ENCODE results near the gene GPR61. TPM values are rescaled to one million over a fixed set of nuclear protein-coding genes. Genes with fewer than 3 reads are reported as not detected.
A peak's percentile ranks its signal among the peaks of the same experiment; 100 is the strongest.

GPR61 gene
- total and polyA plus RNA-seq, 9 of the 15 experiments (the other 6 are each of a cell fraction or from before 2014, with no cell fraction given) = 0.04 to 1.1 (median 0.25) TPM; not detected in 4

- TF ChIP-seq HNRNPLL (IDR thresholded peaks at IDR 0.05; ENCODE audit: low read depth, low read length, poor library complexity, severe bottlenecking) = no peak
- peak; percentile 14; the same call in 1 of the 2 replicates for TF ChIP-seq STAG1 (CRISPR knock-in tag; IDR thresholded peaks at IDR 0.05; ENCODE audit: borderline replicate concordance)
- peak; percentile 66 for TF ChIP-seq SMC3 (conservative IDR thresholded peaks at IDR 0.05; ENCODE audit: insufficient read depth, low read depth, low read length)
- TF ChIP-seq GTF2E2 (tag; IDR thresholded peaks at IDR 0.05) = no peak
- no peak for TF ChIP-seq CBFA2T3 (IDR thresholded peaks at IDR 0.05)
- TF ChIP-seq ZNF79 (CRISPR knock-in tag; IDR thresholded peaks at IDR 0.05; ENCODE audit: low read depth) = no peak
- TF ChIP-seq ARID2 (IDR thresholded peaks at IDR 0.05) = no peak
- no peak for TF ChIP-seq BCLAF1 (IDR thresholded peaks at IDR 0.05; ENCODE audit: borderline replicate concordance in 1 of 2, control insufficient read depth in 1 of 2, low read depth in 2 of 2, low read length in 1 of 2)
- no peak for TF ChIP-seq ZNF76 (CRISPR knock-in tag; IDR thresholded peaks at IDR 0.05; ENCODE audit: borderline replicate concordance)
- TF ChIP-seq ZNF592 (IDR thresholded peaks at IDR 0.05) = no peak
- no peak for TF ChIP-seq MIER1 (IDR thresholded peaks at IDR 0.05; ENCODE audit: low read depth)
- TF ChIP-seq FIP1L1 (IDR thresholded peaks at IDR 0.05; ENCODE audit: low read depth, low read length, poor library complexity, severe bottlenecking) = no peak
- TF ChIP-seq RBFOX2 (IDR thresholded peaks at IDR 0.05; ENCODE audit: low read depth, low read length) = 0 out of 2 replicates have a peak, but pooled peaks have one; percentile 35
- no peak for TF ChIP-seq ZNF75A (CRISPR knock-in tag; IDR thresholded peaks at IDR 0.05)
- TF ChIP-seq GTF2A2 (tag; IDR thresholded peaks at IDR 0.05) = no peak
- no peak for TF ChIP-seq CAMTA2 (CRISPR knock-in tag; conservative IDR thresholded peaks at IDR 0.05)
- no peak for TF ChIP-seq RBBP5 (IDR thresholded peaks at IDR 0.05; ENCODE audit: borderline replicate concordance, insufficient read depth, low read length, poor library complexity, severe bottlenecking)
- no peak for TF ChIP-seq EHMT2 (IDR thresholded peaks at IDR 0.05)
- TF ChIP-seq CTCF (IDR thresholded peaks at IDR 0.05 in 2 of 3, conservative IDR thresholded peaks at IDR 0.05 in 1 of 3; ENCODE audit: insufficient read depth in 2 of 3, low read depth in 1 of 3, low read length in 3 of 3) = peak; percentile 63 to 75 (median 71)
These were observed 41.4 kb upstream of the GPR61 start (continued) for GRCh38 chr1:109498161-109498801.

Data from K562 (cell line).